HUES6 (cell line): ENCODE data around the gene DENND2D.
A peak's percentile ranks its signal among the peaks of the same experiment; 100 is the strongest.

Experiments
- H3K27ac ChIP-seq: 2 replicates; pipeline ENCODE4 v1.7.0; 2013; ENCODE audit warnings: low read depth, mild to moderate bottlenecking, low read length, inconsistent platforms
- H3K27me3 ChIP-seq: 2 replicates; pipeline ENCODE4 v1.6.1; 2013; ENCODE audit warnings: low read length; ENCODE audit not compliant: control insufficient read depth, insufficient read depth
- H3K36me3 ChIP-seq: 2 replicates; pipeline ENCODE4 v1.6.1; 2013; ENCODE audit warnings: low read length; ENCODE audit not compliant: control insufficient read depth, insufficient read depth
- H3K4me1 ChIP-seq: 2 replicates; pipeline ENCODE4 v1.6.1; 2013; ENCODE audit warnings: low read length; ENCODE audit not compliant: control insufficient read depth, insufficient read depth
- H3K4me3 ChIP-seq: 2 replicates; pipeline ENCODE4 v1.5.1; 2013; ENCODE audit warnings: low read depth, low read length
- H3K9ac ChIP-seq: one replicate; pipeline ENCODE4 v1.6.1; 2013; ENCODE audit warnings: mild to moderate bottlenecking, low read length
- H3K9me3 ChIP-seq: 2 replicates; pipeline ENCODE4 v1.6.1; 2013; ENCODE audit warnings: low read depth, low read length; ENCODE audit not compliant: control insufficient read depth, insufficient read depth

The DENND2D gene

GRCh38 chr1:111162488-111162880 lies 38.0 kb downstream of the DENND2D start:
- H3K27ac ChIP-seq, result no peak overlapping the region
- no peak overlapping the region for H3K4me3 ChIP-seq
- peaks cover 17% of the 10 kb centered on the region for H3K36me3 ChIP-seq
- H3K27me3 ChIP-seq, result no peaks in the 10 kb centered on the region
- no peaks in the 10 kb centered on the region for H3K9me3 ChIP-seq
- no peaks in the 10 kb centered on the region for H3K4me1 ChIP-seq
- no peak overlapping the region for H3K9ac ChIP-seq

GRCh38 chr1:111161843-111162487 lies 38.5 kb downstream of the DENND2D start:
- H3K9ac ChIP-seq, result no peak overlapping the region
- H3K9me3 ChIP-seq, result no peaks in the 10 kb centered on the region
- peaks cover 16% of the 10 kb centered on the region for H3K36me3 ChIP-seq
- H3K27ac ChIP-seq, result no peak overlapping the region
- no peaks in the 10 kb centered on the region for H3K27me3 ChIP-seq
- H3K4me1 ChIP-seq, result no peaks in the 10 kb centered on the region
- H3K4me3 ChIP-seq, result no peak overlapping the region

- Histone ChIP-seq H3K27ac (no peak overlapping the region), H3K27me3 (no peaks in the 10 kb centered on the region), H3K4me1 (no peaks in the 10 kb centered on the region), H3K9me3 (no peaks in the 10 kb centered on the region), H3K9ac (no peak overlapping the region), H3K4me3 (no peak overlapping the region), H3K36me3 (peaks cover 37% of the 10 kb centered on the region)
Observed at GRCh38 chr1:111157431-111157830, 43.0 kb downstream of the DENND2D start.

- Histone ChIP-seq H3K4me3 (no peak overlapping the region), H3K36me3 (peaks cover 50% of the 10 kb centered on the region), H3K4me1 (no peaks in the 10 kb centered on the region), H3K9ac (no peak overlapping the region), H3K27ac (no peak overlapping the region), H3K9me3 (no peaks in the 10 kb centered on the region), H3K27me3 (no peaks in the 10 kb centered on the region)
Observed at GRCh38 chr1:111154021-111154999, 46.1 kb downstream of the DENND2D start.

GRCh38 chr1:111151838-111152237 lies 48.6 kb downstream of the DENND2D start:
- Histone ChIP-seq H3K9me3 (no peaks in the 10 kb centered on the region), H3K27me3 (no peaks in the 10 kb centered on the region), H3K27ac (no peak overlapping the region), H3K36me3 (peaks cover 68% of the 10 kb centered on the region), H3K4me1 (no peaks in the 10 kb centered on the region), H3K9ac (no peak overlapping the region), H3K4me3 (no peak overlapping the region)

- Histone ChIP-seq H3K27me3 (no peaks in the 10 kb centered on the region), H3K27ac (no peak overlapping the region), H3K4me1 (no peaks in the 10 kb centered on the region; the same call in 1 of the 2 replicates), H3K4me3 (no peak overlapping the region), H3K9ac (no peak overlapping the region), H3K9me3 (no peaks in the 10 kb centered on the region), H3K36me3 (peaks cover 62% of the 10 kb centered on the region)
Observed at GRCh38 chr1:111148376-111148881, 52.0 kb downstream of the DENND2D start.

GRCh38 chr1:111147948-111148347 lies 52.5 kb downstream of the DENND2D start:
- no peaks in the 10 kb centered on the region for H3K27me3 ChIP-seq
- H3K36me3 ChIP-seq, result peaks cover 57% of the 10 kb centered on the region
- H3K9ac ChIP-seq, result no peak overlapping the region
- no peaks in the 10 kb centered on the region for H3K9me3 ChIP-seq
- no peaks in the 10 kb centered on the region; the same call in none of the 2 replicates for H3K4me1 ChIP-seq
- no peak overlapping the region for H3K4me3 ChIP-seq
- no peak overlapping the region for H3K27ac ChIP-seq

GRCh38 chr1:111145963-111146768 lies 54.3 kb downstream of the DENND2D start:
- Histone ChIP-seq H3K27me3 (no peaks in the 10 kb centered on the region), H3K36me3 (peaks cover 40% of the 10 kb centered on the region), H3K9me3 (no peaks in the 10 kb centered on the region), H3K27ac (no peak overlapping the region; the same call in 1 of the 2 replicates), H3K9ac (no peak overlapping the region), H3K4me3 (no peak overlapping the region), H3K4me1 (peaks cover 9% of the 10 kb centered on the region)

- Histone ChIP-seq H3K4me3 (no peak overlapping the region), H3K9ac (no peak overlapping the region), H3K27me3 (no peaks in the 10 kb centered on the region), H3K4me1 (peaks cover 12% of the 10 kb centered on the region), H3K27ac (peak overlapping the region; percentile 9; the same call in 1 of the 2 replicates), H3K36me3 (peaks cover 35% of the 10 kb centered on the region), H3K9me3 (no peaks in the 10 kb centered on the region)
Observed at GRCh38 chr1:111145542-111145941, 54.9 kb downstream of the DENND2D start.

GRCh38 chr1:111142356-111142975 lies 58.0 kb downstream of the DENND2D start:
- H3K4me3 ChIP-seq, result no peak overlapping the region
- peaks cover 10% of the 10 kb centered on the region for H3K36me3 ChIP-seq
- H3K27me3 ChIP-seq, result no peaks in the 10 kb centered on the region
- H3K9ac ChIP-seq, result no peak overlapping the region
- H3K27ac ChIP-seq, result no peak overlapping the region
- peaks cover 17% of the 10 kb centered on the region for H3K4me1 ChIP-seq
- H3K9me3 ChIP-seq, result no peaks in the 10 kb centered on the region
